Measurements from ENCODE around the gene CDH4.

CDH4 gene

DNA sequence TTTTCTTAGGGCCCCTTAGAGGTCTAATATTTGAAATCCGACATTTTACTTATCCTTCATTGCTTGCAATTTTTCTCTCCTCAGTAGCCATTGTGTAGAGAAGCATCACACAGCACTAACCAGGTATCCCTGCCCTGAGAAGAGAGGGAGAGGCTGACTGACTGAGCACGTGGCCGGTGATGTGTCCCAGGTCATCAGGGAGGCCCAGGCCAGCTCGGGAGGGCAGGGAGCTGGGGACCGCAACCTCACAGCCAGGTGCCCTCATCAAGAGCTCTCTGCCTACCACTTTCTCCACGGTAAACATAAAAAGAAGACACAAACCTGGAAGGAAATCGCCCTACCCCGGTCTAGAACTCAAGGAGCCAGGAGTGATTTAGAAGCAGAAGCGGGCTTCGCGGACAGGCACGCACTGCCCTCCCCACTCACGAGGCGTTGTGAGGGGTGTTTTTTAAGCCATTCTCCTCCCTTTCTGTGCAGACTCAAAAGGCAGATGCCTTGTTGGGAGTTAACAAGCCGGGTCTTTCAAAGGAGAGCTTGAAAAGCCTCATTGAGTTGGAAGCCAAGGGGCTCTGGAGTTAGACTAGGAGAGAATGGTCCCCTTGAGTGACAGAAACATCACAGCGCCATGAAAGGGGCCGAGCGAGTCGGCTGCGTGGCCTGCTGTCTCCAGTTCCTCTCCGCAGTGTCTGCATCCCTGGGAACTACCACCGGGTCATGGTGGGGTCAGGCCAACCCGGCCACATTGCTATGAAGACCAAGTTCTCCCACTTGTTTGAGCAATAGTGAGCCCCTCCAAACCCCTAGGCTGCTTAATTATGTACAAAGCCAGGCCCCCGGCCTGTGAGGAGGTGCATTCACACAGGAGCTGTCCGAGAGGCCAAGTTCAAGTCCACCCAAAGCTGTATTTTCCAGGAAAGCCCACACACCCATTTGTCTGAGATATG is 285.4 kb downstream of the CDH4 start:
- DNase-seq (ENCODE audit: low read depth): no peak

DNA sequence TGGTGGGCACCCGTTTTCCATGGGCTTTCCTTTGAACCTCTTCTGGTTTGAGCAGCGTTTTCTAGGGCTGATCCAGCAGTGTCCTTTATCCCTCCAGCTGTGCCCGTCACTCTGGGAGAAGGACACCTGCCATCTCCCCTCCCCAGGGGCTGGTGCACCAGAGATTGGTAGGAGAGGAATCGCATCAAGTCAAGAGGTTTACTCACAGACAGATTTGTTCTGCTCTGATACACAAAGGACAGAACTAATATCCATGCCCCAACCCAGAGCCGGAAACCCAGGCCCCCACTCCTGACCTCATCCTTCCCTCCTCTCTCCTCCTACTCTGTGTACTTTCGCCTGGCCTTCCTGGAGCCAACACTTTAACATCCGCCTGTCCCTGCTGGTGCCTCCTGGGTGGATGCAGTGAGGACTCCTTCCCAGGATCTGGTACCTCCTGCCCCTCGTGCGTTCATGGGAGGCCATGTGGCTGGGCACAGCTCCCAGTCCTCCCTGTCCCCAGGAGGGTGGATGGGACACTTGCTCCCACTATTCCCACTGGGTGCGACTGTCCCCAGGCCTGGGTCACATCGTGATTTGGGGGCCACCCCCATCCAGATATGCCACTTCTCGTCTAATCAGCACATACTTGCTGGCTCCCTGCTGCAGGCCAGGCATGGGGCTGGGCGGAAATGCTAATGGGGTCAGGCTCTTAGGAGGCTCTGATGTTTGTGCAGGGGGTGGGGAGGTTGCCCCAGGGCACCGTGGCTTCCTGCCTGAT is 286.3 kb downstream of the CDH4 start:
- DNase-seq (ENCODE audit: low read depth): no peak

DNA sequence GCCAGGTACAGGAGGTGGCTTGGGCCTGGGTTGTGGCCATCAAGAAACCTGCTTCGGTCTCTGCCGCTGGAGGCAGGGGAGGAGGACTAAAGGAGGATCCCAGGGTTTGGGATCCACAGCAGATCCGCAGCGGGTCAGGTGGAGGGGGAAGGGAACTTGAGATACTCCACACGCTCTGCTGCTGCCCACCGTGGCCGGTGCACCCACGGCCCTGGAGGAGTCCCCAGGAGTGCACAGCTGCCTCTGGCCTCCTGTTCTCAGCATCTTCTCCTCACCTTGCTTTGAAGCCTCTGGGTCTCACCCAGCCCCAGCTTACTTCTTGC is 286.8 kb downstream of the CDH4 start:
- no peak for DNase-seq (ENCODE audit: low read depth)

DNA sequence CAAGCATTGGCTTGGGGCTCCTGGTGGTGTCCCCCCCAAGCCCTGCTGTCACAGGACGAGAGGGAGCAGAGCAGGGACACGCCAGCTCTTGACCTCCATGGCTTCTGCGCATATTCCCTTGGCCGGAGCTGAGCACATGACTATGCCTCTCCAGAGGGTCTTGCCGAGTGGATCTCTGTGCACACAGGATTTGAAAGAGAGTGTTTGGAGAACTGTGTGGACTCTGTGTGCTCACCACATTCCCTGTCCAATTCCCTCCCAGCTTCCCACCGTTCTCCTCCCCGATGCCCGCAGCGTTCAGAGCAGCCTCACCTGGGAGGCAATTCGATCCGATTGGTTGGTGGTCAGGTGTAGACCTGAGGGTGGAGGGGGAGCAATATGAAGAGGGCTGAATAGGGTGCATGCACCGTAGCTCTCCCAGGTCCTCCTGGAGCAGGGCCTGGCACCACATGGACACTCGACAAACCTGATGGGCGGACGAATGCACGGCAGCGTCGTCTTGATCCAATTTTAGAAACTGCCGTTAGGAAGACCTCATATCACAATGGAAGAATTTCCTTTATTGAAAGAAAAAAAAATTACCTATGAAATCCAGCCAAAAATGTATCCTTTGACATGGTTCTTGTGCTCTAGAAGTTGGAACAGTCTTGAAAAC is 287.8 kb downstream of the CDH4 start:
- DNase-seq (ENCODE audit: low read depth): no peak

DNA sequence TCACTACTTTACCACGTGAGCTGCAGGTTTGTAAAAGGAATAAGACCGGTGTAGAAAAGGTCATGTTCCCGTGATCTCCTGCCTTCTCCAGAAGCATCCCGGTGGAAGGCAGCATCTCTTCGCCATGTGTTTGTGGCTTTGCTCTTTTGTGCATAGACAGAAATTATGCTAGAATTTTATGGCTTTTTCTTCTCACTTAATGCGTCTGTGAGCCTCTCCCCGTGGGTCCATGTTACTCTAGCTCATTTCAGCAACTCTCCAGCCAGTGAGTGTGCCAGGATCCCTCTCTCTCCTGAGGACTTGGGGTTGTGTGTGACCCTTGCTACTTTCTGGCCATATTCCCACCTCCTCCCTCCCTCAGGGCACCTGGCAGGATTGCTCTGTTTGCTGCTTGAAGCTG is 289.5 kb downstream of the CDH4 start:
- no peak for DNase-seq (ENCODE audit: low read depth)

DNA sequence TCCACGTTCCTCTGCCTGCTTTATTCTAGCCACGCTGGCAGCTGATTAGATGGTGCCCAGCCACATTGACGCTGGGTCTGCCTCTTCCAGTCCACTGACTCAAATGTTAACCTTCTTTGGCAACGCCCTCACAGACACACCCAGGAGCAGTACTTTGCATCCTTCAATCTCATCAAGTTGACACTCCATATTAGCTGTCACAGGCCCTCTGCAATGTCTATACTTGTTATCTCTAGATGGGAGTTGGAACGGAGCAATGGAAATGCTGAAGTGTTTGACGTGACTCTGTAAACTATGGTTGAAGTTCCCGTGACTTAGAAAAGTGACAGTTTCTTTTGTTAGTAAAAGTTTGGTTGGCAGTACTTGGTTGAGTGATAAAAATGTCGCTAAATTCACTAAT is 291.0 kb downstream of the CDH4 start:
- DNase-seq (ENCODE audit: low read depth): no peak

DNA sequence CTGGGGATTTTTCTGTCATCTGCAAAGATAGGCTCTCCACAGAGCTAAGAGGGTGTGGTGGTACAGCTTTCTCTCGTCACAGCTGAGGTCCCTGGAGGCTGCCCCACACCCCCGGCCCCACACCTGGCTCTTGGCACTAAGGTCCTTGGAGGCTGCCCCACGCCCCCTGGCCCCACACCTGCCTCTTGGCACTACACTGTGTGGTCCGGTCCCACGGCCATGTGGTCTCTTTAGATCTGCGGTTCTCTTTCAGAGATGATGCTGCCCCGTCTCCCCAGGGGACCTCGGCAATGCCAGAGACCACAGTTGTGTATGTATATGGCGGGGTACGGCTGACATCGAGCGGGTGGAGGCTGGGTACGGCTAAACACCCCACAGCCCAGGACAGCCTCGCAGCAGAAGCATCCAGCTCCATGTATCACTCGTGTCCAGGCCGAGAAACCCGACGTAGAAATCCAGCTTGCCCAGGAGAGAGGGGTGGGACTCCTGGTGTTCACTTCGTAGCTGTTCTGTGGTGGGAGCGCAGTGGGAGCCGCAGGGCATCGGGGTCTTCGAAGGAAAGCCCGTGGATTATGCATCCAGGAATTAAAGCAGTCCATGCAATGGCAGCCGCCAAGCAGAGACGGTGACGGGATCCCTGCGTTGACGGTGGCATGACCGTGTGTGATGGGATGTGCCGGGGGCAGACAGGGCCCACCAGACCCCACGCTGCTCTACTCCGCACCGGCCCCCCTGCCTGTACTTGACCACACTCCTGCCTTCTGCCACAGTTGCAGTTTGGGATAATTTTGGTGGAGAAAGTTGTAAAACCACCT is 292.1 kb downstream of the CDH4 start:
- no peak for DNase-seq (ENCODE audit: low read depth)

DNA sequence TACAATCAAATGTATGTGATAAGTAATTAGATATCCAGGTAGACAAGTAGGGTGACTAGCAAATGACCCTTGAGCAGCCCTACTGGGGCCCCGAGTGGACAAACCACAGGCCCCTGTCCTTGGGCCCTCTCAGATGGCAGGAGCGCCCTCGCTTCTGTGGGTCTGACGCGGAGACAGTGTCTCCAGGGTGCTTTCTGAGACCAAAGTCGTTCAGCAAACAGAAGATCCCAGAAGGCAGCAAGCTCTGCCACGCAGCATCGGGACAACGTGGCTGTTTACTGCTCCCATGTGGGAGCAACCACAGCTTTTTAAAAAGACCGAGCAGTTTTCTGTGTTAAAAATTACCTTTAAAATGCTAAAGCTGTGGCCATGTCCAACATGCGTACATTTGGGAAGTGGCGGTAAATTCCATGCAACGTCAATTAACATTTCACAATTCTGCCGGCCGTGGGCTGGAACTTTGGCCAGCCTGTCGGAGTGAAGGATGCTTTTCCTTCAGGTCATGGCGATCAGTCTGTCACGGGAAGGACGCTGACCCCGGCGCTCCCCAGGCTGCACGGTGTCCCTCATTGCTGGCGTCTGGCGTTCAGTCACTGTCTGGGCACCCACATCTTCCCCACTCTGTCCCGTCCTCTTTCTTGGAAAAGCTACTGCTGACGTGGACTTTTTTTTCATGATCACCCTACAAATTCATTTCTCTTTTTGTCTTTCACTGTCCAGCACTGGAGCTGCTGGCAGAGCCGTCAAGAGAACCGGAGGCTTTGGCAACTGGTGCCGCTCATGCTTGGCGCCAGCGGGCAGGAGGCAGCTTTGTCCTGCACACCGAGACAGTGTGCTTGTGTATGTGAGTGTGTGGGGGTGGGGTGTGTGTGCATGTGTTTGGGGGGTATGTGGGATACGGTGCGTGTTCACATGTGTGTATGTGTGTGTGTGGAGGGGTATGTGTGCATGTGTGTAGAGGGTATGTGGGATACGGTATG is 293.1 kb downstream of the CDH4 start:
- DNase-seq (ENCODE audit: low read depth): no peak

DNA sequence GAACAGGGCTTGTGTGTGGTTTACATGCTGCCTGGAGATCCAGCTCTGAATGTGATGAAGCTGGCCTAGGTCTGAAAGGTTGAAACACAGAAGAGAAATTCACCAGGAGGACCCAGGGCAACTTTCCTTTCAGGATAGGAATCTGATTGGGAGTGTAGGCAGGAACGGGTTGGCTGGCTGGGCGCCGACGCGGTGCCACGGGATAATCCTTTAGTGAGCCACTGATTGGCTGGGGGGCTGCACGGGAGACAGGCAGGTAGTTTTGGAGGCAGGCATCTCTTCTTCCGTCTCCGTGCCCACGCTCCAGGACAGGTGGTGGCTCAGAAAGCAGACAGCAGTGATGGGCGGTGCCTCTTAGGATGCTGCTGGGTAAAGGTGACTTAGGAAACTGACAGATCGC is 294.6 kb downstream of the CDH4 start:
- DNase-seq (ENCODE audit: low read depth): no peak

DNA sequence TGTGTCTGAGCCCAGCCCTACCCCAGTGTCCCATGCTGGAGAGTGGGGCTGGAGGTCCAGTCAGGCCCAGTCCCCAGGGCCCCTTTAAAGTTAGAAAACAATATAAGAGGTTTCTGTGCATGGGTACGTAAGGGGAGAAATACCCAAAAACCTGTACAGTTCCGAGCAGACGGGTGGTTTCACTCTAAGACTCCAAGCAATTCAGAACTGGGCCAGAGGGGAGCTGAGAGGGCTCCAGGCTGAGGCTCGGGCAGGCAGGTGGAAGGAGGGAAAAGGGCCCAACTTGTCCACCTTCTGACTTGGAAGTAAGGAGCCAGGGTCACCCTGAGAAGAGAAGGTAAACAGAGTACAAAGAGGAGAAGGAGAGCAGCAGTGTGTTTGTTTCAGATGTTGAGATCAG is 296.0 kb downstream of the CDH4 start:
- no peak for DNase-seq (ENCODE audit: low read depth)

DNA sequence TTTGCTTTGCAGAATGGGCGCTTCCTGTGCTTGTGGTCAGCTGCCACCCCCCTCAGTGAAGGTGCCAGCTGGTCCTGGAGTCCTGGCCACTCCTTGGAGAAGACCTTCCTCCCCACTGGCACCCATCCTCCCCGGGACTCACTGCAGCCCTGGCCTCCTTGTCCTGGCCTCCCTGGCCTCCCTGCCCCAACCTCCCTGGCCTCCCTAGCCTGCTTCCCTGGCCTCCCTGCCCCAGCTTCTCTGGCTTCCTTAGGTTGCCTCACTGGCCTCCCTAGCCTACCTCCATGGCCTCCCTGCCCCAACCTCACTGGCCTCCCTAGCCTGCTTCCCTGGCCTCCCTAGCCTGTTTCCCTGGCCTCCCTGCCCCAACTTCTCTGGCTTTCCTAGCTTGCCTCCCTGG is 297.8 kb downstream of the CDH4 start:
- no peak for DNase-seq (ENCODE audit: low read depth)

DNA sequence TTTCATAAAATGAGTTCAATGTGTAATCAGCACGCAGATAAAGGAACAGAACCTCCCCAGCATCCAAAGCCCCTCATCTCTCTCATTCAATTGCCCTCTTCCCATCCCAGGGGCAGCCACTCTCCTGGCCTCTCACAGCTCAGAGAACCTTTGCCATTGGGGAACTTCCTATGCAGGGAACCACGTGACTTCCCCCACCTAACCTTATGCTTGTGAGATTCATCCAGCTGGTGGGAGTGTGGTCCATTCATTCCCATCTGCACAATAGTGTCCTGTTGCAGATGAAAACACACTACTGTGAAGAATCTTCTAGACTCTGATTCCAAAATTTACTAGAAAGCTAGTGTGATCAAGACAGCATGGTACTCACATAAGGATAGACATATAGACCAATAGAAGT is 299.3 kb downstream of the CDH4 start:
- DNase-seq (ENCODE audit: low read depth): no peak

DNA sequence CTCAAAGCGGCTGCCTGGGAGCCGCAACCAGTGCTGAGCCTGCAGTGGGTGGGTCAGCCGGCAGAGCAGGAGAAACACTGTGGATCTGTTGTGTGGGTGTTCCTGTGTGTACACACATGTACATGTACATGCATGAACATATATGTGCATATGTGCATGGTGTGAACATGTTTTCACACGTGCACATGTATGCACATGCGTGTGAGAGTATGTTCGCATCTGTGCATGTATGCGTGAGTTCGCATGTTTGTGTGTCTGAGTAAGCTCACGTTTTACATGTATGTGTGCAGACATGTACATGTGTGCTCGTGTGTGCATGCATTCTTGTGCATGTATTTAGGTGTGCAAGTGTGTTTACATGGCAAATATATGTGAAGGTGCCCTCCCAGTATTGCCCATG is 302.6 kb downstream of the CDH4 start:
- no peak for DNase-seq (ENCODE audit: low read depth)

DNA sequence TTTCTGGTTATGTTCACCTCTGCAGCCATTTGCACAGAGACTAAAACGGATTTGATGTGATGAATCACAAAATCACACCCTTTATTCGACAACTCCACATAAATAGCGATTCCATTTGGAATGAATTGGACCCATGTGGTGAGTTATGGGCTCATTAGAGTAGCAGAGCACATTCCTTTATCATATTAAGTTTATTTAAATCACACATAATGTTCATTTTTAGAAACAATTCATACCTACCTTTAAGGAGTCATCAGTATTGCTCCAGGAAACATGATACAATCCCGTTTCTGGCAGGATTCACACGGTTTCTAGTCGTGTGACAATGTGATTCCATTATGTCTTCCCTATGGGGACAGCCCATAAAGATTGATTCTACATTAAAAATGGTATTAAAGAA is 303.5 kb downstream of the CDH4 start:
- no peak for DNase-seq (ENCODE audit: low read depth)

DNA sequence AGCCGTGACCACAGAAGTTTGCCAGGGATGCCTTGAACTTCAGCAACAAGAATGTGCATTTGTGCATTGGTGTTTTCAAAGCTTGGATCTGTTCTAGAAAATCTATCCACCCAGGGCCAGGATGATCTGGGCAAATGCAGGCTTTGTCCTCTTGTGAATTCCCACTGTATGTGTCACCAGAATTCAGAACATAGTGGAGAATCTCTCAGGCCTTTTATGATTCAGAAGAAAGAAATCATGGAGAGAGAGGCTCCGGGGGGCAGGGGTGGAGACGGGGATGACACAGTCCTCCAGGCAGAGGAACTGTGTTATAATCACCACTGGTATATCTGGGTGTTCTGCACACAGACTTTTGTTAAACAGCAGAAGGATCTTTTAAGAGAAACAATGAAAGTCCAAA is 304.1 kb downstream of the CDH4 start:
- DNase-seq (ENCODE audit: low read depth): peak; percentile 96

DNA sequence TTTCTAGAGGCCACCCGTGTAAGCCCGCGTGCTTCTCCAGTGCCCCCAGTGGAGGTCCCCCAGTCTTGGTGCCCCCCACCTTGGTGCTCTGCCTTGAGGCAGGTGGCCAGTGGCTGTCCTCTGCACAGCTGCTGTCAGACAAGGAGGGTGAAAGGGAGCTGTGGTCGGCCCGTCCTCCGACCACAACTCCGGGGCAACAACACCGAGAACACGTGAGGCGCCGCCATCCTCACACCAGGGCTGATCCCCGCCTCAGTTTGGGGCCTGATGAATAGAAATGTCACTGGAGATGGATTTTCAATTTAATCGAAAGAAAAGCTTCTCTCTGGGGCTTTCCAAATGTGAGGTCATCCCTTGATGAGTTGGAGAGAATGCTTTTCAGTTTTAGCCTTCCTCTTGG is 304.6 kb downstream of the CDH4 start:
- DNase-seq (ENCODE audit: low read depth): no peak

DNA sequence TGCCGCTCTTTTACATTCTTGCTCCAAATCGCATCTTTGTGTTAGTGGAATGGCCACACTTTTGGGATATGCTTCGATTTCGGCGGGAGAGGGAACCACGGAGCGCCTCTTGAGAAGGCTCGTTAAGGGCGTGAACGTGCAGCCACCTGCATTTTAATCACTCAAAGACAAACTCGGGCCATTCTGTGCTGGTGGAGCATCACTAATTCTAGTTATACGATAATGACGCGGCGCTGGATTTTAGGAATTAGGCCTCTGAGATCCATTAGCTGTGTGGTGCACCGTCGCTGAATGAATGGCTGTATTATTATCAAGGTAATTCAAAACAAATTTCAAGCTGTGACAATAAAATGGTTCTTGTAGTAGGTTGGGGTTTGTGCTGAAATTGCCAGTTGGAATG is 305.6 kb downstream of the CDH4 start:
- no peak for DNase-seq (ENCODE audit: low read depth)

DNA sequence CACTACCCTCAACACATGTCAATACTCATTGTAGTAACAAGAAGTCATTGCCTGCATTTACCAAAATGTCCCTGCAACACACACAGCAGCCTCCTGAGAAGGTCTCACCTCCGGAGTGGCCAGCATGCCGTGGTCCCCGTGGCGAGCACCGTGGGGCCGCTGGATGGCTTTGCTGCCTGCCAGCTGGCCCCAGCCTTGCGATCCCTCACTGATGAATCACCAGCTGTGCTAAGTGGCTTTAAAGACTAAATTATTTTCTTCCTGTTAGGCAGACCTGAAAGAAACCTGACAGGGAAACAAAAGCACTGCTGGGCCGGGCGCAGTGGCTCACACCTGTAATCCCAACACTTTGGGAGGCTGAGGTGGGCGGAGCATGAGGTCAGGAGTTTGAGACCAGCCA is 306.7 kb downstream of the CDH4 start:
- DNase-seq (ENCODE audit: low read depth): no peak

DNA sequence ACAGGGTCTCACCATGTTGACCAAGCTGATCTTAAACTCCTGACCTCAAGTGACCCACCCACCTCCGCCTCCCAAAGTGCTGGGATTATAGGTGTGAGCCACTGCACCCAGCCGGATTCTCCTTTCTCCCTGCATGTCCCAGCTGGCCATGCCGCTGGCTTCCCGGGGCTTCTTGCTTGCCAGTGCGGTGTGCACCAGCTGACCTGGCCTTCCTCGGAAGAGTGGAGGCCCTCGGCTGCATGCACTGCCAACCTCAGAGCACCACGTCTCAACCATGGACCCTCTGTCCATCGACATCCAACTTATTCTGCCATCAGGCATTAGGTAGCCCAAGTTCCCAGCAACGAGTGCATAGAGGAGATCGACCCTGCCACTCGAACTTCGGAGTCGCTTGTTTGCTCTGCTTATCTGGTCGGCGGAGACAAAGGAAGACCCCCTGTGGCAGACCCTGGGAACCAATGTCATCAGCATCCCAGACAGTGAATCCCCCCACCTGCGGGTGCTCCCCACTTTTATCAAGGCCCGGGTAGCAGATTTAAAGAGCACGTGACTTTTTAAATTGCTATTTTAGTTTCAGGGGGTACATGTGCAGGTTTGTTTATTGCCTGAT is 307.8 kb downstream of the CDH4 start:
- DNase-seq (ENCODE audit: low read depth): no peak

DNA sequence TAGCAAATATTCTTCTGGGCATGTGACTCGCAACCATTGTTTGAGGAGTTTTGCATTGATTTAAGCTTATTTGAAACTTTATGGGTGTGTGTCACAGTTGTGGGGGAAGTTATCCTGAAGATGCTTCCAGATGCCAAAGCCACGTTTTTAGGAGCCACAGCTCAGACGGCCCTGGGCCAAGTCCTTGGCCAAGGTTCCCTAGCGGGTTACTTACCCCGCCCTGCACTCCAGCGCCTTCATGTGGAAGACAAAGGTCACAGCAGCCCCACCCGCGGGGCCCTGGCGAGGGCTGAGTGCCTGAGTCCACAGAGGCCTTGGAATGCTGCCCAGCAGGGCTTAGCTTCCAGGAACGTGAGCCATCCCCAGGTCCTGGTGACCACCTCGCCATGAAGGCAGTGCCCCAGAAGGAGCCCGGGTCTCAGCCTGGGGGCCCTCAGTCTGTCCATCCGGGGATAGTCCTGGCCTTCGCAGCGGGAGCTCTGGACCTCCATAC is 308.3 kb downstream of the CDH4 start:
- peak; percentile 78 for DNase-seq (ENCODE audit: low read depth)
